Muscle layer of duodenum (tissue), 2 donors: ENCODE data around the gene ANKRD44.

Experiments used
- H3K27ac ChIP-seq: one replicate; pipeline ENCODE4 v1.7.0; 2013; ENCODE audit warnings: mild to moderate bottlenecking, low read length
- H3K27me3 ChIP-seq: one replicate; pipeline ENCODE4 v1.7.0; 2013; ENCODE audit warnings: low read depth, mild to moderate bottlenecking, control low read depth, low read length
- H3K36me3 ChIP-seq, 2 donors: one replicate each; pipeline ENCODE4 v1.7.0; 2013; ENCODE audit warnings: low read length in 2 of 2, control low read depth in 1 of 2, mild to moderate bottlenecking in 1 of 2; ENCODE audit not compliant: insufficient read depth in 2 of 2, control insufficient read depth in 1 of 2
- H3K4me1 ChIP-seq, 2 donors: one replicate each; pipeline ENCODE4 v1.7.0; 2013; ENCODE audit warnings: low read length in 2 of 2, mild to moderate bottlenecking in 2 of 2, control low read depth in 1 of 2, moderate library complexity in 1 of 2; ENCODE audit not compliant: insufficient read depth in 2 of 2, control insufficient read depth in 1 of 2
- H3K4me3 ChIP-seq, 2 donors: one replicate each; pipeline ENCODE4 v1.7.0; 2013; ENCODE audit warnings: low read length in 2 of 2, low read depth in 1 of 2, mild to moderate bottlenecking in 1 of 2
- H3K9me3 ChIP-seq, 2 donors: one replicate each; pipeline ENCODE4 v1.7.0; 2013; ENCODE audit warnings: low read length in 2 of 2, control low read depth in 1 of 2, mild to moderate bottlenecking in 1 of 2; ENCODE audit not compliant: control insufficient read depth in 1 of 2
- donor health status: healthy.

ANKRD44 gene

DNA sequence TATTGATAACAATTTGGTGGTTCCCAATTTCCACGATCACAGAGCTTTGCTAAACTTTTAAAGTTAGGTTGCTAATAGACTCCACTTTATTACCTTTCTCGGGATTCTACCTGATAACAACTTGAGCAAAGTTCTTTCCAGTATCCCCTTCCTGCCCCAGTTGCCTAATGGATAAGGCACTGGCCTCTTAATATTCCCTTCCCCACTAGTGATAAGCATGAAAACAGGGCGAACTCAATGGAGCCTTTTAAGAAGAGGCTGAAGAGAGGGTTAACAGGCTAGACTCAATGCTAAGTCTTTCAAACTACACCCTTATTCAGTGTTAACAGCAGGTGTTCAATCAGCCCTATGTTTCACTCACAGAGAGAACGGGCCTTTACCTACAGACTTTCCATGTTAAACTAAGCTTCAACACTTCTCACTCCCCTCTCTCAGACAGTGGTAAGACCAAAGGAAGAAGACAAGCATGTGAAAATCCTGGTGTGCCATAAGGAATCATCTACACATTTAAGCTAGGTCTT lies 75.8 kb downstream of the ANKRD44 start:
- no peaks in the 10 kb centered on the region for H3K9me3 ChIP-seq
- no peaks in the 10 kb centered on the region for H3K36me3 ChIP-seq
- H3K4me3 ChIP-seq, result no peak overlapping the region
- H3K27ac ChIP-seq, result no peak overlapping the region
- H3K4me1 ChIP-seq, result peaks cover 0 to 13% of the 10 kb centered on the region in 2 donors
- H3K27me3 ChIP-seq, result no peaks in the 10 kb centered on the region

GRCh38 chr2:197233473-197233872 lies 77.1 kb downstream of the ANKRD44 start:
- no peaks in the 10 kb centered on the region for H3K9me3 ChIP-seq
- no peak overlapping the region for H3K4me3 ChIP-seq
- H3K36me3 ChIP-seq, result no peaks in the 10 kb centered on the region
- peaks cover 0 to 8% of the 10 kb centered on the region in 2 donors for H3K4me1 ChIP-seq
- H3K27me3 ChIP-seq, result no peaks in the 10 kb centered on the region
- H3K27ac ChIP-seq, result no peak overlapping the region

GRCh38 chr2:197232010-197232409 lies 78.6 kb downstream of the ANKRD44 start:
- no peaks in the 10 kb centered on the region for H3K27me3 ChIP-seq
- no peak overlapping the region for H3K4me3 ChIP-seq
- H3K9me3 ChIP-seq, result no peaks in the 10 kb centered on the region
- H3K36me3 ChIP-seq, result no peaks in the 10 kb centered on the region
- H3K4me1 ChIP-seq, result no peaks in the 10 kb centered on the region
- no peak overlapping the region for H3K27ac ChIP-seq

DNA sequence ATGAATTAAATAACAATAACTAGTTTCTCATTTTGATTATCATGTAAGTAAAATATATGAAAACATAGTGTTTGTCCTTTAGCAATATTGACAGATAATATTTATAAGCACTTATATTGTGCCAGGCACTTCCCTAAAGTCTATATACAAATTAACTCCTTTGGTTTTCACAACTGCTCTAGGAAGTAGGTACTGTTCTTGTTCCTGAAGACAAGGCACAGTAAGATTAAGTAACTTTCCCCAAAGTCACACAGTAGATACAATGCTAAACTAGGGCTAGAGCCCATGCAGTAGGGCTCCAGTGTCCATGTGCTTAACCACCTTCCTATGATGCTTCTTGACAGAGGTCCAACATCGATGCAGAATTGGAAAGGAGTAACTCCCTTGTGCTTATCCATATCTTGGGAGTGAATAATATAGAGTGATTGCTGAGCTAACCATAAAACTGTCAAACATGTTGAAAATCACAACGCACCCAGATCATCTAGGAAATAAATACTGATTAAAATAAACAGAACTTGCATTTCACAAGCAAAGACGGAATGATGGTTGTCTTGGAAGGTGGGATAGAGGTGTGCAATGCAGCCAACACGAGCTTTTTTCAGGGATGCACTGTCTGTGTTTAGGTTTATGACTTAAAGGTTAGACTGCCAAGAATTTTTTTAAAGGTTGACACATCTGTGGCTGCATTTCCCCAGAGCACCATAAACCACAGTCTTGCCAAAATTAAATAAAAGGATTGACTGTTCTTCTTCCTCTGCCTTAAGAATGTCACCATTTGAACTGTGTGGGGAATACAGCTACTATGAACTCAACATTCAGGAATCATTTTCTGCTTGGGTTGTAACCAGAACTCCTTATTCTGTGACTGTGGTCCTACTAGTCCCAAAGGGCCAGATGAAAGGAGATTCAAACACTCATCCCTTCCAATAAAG lies 80.8 kb downstream of the ANKRD44 start:
- H3K36me3 ChIP-seq, result no peaks in the 10 kb centered on the region
- H3K4me1 ChIP-seq, result no peaks in the 10 kb centered on the region
- no peaks in the 10 kb centered on the region for H3K27me3 ChIP-seq
- no peak overlapping the region for H3K27ac ChIP-seq
- no peak overlapping the region for H3K4me3 ChIP-seq
- no peaks in the 10 kb centered on the region for H3K9me3 ChIP-seq

DNA sequence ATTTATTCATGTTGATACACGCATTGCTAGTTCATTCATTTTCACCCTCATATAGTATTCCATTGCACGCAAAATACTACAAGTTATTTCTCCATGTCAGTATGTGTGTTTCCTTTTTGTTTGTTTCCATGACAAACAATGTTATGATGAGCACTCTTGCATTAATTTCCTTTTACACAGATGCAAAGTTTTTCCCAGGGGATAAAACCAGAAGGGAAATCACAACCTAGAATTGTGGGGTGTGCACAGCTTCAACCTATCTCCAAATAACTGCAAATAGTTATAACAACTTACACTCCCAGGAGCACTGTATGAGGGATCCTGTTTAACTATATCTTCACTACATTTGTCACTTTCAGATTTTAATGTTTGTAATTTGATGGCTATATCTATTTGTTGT lies 87.1 kb downstream of the ANKRD44 start:
- Histone ChIP-seq H3K27ac (no peak overlapping the region), H3K36me3 (no peaks in the 10 kb centered on the region), H3K4me1 (no peaks in the 10 kb centered on the region), H3K4me3 (no peak overlapping the region), H3K9me3 (no peaks in the 10 kb centered on the region), H3K27me3 (no peaks in the 10 kb centered on the region)

- H3K9me3 ChIP-seq, result no peaks in the 10 kb centered on the region
- H3K27me3 ChIP-seq, result no peaks in the 10 kb centered on the region
- H3K4me1 ChIP-seq, result peaks cover 3 to 12% of the 10 kb centered on the region in 2 donors
- H3K36me3 ChIP-seq, result no peaks in the 10 kb centered on the region
- H3K4me3 ChIP-seq, result no peak overlapping the region
- H3K27ac ChIP-seq, result no peak overlapping the region
These were observed 90.9 kb downstream of the ANKRD44 start for GRCh38 chr2:197219636-197220035.

DNA sequence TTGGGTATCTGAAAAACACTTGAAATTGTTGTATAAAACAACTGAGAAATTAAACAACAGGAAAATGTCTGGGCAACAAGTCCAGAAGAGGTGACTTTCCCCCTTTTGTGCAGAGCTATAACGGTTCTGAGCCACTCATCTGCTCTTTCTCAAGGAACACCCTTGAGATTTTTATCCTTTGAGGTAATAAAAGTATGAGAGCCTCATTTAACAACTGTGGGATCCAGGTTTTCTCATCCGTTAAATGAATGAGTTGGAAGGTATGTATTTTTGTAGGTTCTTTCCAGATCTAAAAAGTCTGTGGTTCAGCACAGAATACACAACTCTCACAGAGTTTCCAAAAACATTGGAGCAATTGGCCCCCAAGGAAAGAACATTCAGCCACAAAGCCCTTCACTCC lies 93.0 kb downstream of the ANKRD44 start:
- no peaks in the 10 kb centered on the region for H3K36me3 ChIP-seq
- no peaks in the 10 kb centered on the region for H3K9me3 ChIP-seq
- H3K4me1 ChIP-seq, result peaks cover 3 to 19% of the 10 kb centered on the region in 2 donors
- H3K4me3 ChIP-seq, result no peak overlapping the region
- H3K27me3 ChIP-seq, result no peaks in the 10 kb centered on the region
- no peak overlapping the region for H3K27ac ChIP-seq

- H3K4me1 ChIP-seq, result peaks cover 3 to 27% of the 10 kb centered on the region in 2 donors
- no peaks in the 10 kb centered on the region for H3K9me3 ChIP-seq
- H3K27ac ChIP-seq, result peak overlapping the region; percentile 50
- H3K36me3 ChIP-seq, result no peaks in the 10 kb centered on the region
- no peaks in the 10 kb centered on the region for H3K27me3 ChIP-seq
- H3K4me3 ChIP-seq, result peak overlapping the region in 1 of 2 donors; percentile 7
These were observed 94.1 kb downstream of the ANKRD44 start for GRCh38 chr2:197216361-197216979.

DNA sequence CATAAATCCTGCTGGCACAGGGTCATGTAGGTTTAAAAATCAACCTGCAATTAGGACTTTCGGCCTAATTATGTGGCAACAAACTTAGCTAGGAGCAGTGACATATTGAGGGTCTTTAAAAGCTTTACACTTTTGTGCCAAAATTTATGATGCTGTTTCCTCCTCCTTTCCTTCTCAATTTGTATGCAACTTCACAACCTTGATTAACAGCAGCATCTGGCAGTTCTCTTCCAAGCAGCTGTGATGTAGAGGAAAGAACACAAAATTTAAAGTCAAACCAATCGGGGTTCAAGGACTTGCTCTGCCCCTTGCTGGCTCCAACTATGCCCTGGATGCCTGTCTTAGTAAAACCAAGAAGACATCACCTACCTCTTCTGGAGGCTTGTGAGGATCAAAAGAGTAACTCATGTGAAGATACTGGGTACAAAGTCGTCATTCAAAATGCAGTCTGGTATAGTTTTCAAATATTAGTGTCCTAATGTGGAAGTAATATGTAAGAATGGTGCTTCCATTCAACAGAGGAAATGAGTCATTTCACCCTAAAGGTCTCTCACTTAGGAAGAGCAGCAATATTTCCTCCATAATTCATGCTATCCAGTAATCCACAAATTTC lies 94.7 kb downstream of the ANKRD44 start:
- Histone ChIP-seq H3K27me3 (no peaks in the 10 kb centered on the region), H3K4me3 (peak overlapping the region in 1 of 2 donors; percentile 7), H3K36me3 (no peaks in the 10 kb centered on the region), H3K4me1 (peaks cover 3 to 27% of the 10 kb centered on the region in 2 donors), H3K27ac (peak overlapping the region; percentile 50), H3K9me3 (no peaks in the 10 kb centered on the region)

GRCh38 chr2:197212344-197213262 lies 98.0 kb downstream of the ANKRD44 start:
- H3K4me1 ChIP-seq, result peaks cover 3 to 27% of the 10 kb centered on the region in 2 donors
- H3K9me3 ChIP-seq, result no peaks in the 10 kb centered on the region
- no peak overlapping the region for H3K27ac ChIP-seq
- H3K4me3 ChIP-seq, result no peak overlapping the region
- H3K27me3 ChIP-seq, result no peaks in the 10 kb centered on the region
- H3K36me3 ChIP-seq, result no peaks in the 10 kb centered on the region
